Brain pericyte (primary cell): ENCODE results near the gene HOXC13.

Experiments
- DNase-seq: peaks from one replicate; pipeline ENCODE4 v3.0.0-alpha.2; 2012; ENCODE audit warnings: low read depth, low spot score

The HOXC13 gene

DNA sequence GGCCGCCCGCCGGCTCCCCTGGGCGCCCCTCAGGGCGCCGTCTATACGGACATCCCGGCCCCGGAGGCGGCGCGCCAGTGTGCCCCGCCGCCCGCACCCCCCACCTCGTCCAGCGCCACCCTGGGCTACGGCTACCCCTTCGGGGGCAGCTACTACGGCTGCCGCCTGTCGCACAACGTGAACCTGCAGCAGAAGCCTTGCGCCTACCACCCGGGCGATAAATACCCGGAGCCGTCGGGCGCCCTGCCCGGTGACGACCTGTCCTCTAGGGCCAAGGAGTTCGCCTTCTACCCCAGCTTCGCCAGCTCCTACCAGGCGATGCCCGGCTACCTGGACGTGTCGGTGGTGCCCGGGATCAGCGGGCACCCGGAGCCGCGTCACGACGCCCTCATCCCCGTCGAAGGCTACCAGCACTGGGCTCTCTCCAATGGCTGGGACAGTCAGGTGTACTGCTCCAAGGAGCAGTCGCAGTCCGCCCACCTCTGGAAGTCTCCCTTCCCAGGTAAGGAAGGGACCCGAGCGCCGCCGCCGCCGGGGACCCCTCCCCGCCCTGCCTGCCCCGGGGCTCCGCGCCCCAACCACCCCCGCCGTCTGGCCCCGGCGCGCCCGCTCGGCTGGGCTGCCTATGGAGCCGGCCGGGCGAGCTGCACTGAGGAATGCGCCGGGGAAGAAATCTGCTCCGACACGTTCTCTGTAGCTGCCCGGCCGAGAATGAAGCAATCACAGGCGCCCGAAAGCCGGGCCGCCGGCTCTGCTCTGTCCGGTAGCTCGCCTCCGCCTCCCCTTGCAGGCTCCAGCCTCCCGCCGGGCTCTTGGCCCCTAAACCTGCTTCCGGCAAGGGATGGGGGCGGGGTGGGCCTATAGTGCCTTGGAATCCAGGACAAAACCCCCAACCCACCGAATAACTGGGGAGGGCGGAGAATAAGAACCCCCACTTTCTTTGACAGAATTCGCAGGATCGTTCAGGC, 794 bp downstream of the HOXC13 start:
- no peak for DNase-seq

DNA sequence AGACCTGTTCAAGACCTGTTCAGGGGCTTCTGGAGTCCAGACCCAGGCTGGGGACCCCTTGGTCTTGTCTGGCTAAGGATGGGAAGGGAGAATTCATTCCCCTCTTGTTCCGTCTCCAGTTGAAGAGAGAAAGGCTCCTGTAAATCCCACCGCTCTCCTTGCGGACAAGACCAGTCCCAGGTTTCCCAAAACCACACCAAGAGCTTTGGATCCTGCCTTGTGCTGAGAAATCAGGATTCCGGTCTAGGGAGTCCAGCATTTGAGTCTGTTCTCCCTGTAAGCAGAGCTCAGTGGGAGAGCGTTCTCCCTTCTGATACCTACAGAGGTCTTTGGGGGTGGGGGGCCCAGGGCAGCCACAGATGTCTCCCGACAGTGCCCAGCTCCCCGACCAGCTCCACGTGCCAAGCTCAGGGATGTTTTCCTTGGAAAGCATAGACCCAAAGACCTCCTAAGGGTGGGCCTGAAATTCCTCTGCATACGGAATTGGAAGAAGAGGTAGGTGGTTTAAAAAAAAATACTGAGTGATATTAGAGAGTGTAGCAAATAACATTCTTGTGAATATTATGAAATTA, 1.9 kb downstream of the HOXC13 start:
- no peak for DNase-seq

DNA sequence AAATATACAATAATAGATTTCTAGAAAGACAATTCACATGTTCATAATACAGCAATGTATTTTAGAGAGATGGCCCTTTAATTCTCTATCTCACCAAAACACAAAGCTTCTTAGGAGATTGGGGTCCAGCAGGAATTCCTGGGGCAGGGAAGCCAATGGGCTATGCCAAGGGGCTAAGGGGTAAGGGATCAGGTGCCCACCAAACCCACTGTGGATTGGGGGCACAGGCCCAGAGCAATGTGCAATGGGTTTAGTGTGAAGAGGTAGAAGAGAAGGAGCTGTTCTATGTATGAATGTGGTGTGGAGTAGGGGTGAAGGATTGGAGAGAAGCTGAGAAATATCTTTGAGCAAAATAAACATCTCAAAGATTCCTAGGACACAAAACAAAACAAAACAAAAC, 2.6 kb downstream of the HOXC13 start:
- DNase-seq = no peak

DNA sequence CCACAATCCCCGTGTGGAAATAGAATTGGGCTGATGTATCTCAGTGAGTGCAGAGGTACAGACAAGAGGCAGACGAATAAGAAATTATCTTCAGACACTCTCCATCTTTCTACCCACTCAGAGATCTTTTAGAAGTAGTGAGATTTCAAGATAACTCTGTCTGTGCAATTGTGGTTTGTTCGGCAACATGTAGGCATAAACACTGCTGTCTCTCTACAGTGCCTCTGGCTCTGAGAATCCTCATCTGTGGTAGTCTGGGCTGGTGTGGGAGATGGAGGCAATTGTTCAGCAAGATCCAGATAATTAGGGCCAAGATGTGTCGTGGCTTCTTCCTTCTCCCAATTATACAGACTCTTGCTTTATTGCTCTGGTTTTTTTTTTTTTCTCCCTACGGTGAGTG, 3.1 kb downstream of the HOXC13 start:
- DNase-seq = no peak

DNA sequence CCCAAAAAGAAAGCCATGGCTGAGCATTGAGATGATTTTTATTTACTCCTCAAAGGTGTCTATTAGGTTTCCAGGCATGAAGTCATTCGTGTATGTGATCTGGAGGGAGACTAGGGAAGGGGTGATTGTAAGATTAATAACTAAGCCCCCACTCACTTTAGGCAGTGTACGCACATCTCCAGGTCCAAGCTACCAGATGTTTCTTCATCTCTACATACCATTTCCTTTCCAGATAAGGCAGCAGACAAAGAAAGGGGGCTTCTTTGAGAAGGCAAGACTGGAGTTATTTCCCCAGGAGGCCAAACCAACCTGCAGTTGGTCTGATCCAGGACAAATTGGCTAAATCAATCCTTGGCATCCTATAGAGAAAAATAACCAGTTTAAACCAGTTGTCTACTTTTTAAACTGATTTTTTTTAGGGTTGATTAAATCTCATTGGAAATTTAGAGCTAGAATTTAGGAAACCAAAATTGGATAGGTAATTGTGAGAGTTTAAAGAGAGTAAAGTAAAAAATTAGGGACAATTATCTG, 3.9 kb downstream of the HOXC13 start:
- DNase-seq = no peak

DNA sequence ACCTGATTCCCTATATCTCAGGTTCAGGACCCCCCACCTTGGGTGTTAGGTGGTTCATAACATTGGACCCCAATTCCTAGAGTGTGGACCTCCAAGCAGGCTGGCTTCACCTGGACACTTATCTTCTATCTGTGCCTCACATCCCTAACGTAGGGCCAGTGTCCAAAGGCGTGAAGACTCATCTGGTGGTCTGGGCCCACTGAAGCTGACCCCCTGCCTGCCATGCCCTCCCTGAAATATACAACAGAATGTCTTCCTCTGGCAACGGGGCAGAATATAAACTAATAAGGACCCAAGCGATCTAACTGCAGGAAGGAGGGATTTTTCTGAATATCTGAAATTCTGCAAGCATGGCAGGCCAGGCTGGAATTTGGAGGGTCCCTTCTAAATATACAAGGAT, 5.6 kb downstream of the HOXC13 start:
- no peak for DNase-seq

DNA sequence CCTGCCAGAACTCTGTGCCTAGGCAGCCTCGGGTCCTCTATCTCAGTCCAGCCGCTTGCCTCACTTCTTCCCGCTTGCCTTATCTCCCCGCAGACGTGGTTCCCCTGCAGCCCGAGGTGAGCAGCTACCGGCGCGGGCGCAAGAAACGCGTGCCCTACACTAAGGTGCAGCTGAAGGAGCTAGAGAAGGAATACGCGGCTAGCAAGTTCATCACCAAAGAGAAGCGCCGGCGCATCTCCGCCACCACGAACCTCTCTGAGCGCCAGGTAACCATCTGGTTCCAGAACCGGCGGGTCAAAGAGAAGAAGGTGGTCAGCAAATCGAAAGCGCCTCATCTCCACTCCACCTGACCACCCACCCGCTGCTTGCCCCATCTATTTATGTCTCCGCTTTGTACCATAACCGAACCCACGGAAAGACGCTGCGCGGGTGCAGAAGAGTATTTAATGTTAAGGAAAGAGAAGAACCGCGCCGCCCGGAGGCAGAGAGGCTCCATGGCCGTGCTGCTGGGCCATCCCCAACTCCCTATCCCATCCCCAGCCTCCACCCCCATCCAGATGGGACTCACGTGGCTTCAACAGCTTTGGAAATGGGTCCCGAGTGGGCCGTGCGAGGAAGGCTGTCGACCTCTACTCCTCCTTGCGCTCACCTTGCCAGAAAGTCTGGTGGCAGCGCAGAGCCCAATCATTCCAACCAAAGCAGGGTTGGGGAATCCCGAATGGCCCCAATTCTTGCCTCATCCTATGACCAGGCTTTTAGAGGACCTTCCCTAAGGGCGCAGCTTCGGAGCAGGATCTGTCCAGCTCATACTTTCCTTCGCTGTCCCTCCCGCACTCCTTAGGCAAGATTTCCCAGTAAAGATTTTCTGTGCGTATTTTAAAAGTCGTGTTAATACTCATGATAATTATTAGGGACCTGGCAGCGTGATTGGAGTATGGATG, 6.5 kb downstream of the HOXC13 start:
- no peak for DNase-seq

DNA sequence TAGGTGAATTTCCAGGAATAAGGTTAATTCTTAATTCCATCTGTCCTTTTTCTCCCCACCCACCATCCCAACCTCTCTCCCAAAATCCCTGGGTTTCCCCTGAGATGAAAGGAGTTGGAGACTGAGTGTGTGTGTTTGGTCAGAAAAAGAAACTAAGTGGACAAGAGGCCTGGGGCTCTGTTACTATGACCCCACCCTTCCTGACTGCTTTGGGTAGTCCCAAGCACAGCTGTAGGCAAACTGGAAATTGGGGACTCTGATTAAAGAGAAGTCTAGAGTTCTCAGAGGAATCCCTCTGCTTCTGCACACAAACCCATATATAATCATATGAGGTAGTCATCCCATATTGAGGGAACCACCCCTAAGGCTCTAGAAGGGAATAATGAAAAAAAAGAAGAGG, 9.1 kb downstream of the HOXC13 start:
- no peak for DNase-seq

DNA sequence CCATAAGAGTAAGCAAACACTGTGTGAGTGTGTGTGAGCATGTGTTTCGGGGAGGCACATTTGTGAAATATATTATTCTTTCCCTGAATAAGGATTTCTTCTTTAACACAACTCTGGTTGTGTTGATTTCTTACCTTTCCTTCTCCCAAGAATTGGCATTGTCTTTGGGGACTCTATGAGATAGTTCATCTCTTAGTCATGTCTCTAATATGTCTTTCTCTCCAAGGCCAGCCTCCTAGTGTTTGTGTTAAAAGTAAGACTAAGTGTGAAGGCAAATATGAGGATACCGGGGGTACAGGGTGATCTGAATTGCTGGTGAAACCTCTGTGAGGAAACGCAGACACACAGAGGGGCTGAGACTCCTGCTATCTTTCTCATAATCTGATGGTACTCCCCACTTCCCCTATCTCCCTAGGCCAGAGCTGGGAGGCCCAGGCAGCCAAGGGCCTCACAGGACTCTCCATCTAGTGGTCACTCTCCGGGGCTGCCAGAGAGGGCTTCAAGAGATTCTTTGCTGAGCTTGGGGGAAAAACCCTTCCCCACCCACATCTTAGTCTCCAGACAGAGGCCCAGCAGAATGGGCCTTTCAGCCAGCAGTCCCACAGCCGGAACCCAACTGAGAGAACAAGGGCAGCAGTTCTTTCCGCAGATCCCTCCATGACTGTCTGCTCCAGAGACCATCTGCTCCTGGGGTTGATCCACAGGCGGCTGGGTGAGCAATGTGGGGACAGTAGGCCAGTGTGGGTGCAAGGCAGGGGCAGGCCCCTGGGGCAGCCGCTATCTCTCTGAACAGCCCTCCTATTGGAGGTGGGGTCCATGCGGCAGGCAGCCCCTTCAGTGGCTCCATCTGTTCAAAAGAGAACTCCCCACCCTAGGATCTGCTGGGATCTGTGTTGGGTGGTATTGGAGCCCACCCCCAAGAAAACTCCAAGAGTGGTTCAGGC, 10.3 kb downstream of the HOXC13 start:
- no peak for DNase-seq

DNA sequence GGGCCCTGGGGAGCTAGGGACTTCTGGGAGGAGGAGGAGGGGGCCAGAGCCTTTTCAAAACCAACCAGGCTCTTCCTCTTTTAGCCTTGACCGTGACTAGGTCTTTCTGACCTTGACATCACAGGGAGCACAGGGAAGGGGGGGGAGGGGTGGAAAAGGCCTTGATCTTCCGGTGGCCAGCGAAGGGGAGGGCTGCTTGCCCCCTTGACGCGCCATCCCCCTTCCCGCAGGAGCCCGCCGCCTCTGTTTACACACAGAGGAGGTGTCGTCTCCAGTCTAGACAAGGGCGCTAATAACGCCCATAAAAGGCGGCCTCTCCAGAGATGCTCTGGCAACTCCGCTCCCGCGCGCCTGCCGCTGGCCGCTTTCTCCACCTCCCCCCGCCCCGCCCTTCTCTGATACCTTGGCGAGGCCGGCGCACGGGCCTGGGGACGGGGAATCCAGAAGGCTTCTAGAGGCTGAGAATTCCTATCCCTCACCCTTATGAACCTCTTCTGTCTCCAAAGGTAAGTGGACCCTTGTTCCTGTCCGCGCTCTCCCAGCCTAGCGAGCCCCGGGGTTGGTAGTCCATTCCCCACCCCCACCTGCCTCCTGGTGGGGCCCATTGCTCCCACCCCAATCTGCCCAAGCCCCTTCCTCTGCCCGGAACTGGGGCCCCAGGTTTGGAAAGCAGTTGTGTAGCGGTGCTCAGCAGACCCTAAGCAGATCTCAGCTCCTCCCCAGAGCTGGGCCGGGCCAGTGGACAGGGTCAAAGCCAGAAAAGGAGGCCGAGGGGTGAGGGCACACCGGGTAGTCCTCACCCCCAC, 11.2 kb downstream of the HOXC13 start:
- DNase-seq = no peak

DNA sequence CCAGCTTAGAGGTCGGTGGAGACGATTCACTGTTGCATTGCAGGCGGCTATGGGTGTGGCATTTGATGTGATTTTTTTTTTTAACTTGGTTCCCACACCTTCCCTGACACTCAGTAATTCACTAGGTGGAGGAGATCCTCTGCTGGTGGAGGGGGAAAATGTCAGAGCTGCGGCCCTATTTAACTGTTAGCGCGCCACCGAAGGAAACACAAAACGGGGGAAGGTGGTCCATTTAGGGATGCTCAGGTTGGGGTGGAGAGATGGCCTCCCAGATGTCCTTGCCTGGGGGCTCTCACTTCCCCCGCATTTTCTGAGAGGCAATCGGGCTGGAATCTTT, 11.8 kb downstream of the HOXC13 start:
- DNase-seq = no peak

DNA sequence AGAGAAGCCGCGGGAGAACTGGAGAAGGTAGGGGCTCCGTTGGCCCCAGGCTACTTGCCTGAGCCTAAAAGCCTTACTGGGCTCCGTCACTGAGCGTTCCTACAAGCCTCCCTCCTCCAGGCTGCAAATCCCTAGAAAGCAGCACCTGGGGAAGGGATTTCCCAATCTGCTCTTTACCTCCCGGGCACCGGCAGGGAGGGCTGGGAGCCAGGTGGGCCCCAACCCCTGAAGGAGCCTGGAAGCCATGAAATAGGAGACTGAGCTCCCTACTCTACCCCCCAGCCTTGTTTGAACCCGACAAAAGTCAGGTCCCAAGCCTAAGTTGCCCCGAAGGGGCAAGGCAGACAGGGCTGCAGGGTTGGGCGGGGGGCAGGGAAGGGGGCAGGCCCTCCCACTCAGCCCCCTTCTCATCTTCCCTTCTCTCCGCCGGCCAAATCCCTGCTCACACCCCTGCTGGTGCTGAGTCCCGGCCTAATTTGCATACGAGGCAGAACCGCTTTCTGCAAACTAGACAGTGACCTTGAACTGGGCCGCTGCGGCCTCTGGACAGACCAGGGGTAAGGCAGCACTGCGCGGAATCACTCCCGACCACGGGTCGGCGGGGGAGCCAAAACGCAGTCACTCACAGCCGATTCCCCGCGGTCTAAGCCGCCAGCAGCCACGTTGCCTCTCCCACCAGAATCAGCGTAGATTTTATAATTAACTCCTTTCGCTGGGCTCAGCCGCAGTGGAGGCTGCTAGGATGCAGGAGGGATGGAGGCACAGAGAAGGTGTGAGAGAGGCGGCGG, 12.4 kb downstream of the HOXC13 start:
- no peak for DNase-seq

DNA sequence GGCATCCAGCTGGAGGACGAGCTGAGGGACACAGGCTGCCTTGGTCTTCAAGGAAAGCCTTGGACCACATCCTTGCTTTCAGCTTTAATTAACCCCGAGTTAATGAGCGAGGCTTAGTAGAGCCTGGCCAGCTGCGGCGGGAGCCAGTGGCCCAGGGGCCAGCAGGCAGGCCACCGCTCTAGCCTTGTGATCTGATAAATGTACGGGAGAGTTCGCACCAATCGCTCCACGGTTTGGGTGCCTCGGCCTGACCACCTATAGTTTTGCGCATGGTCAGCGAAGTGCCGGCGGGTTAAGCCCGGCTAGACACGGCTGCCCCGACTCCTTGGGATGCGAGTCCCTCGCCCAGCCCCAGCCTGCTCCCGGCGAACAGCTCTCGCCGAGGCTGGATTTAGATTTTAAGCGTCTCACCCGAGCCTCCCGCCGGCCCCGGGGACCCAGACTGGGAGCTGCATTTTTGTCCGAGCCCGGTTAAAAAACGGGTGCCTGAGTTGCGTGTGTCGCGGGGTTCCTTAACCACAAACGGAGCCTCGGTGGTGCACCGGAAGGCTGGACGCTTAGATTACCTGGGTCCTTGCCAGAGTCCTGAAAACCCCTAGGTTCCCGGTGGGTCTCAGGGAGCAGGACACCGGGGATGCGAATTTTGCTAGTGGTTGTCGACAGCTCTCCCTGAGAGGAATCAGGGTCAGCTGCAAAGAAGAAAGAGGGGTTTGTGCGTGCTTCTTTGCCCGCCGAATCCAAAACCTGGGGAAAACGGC, 13.1 kb downstream of the HOXC13 start:
- no peak for DNase-seq

DNA sequence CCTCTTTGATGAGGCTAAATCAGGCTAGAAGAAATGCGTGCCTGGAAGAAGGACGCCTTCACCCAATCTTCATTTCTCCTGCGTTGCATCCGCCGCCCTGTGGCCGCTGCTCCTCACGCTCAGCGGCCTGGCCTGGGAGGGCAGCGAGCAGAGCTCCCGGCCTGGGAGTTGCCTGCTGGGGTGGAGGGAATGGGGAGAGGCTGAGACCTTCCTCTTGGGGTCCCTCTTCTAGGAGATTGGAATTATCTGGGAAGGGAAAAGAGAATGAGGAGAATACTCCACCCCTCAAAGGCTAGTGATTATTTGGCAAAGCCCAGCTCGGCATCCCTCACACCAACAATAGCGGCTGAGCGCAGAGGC, 13.7 kb downstream of the HOXC13 start:
- DNase-seq = no peak

DNA sequence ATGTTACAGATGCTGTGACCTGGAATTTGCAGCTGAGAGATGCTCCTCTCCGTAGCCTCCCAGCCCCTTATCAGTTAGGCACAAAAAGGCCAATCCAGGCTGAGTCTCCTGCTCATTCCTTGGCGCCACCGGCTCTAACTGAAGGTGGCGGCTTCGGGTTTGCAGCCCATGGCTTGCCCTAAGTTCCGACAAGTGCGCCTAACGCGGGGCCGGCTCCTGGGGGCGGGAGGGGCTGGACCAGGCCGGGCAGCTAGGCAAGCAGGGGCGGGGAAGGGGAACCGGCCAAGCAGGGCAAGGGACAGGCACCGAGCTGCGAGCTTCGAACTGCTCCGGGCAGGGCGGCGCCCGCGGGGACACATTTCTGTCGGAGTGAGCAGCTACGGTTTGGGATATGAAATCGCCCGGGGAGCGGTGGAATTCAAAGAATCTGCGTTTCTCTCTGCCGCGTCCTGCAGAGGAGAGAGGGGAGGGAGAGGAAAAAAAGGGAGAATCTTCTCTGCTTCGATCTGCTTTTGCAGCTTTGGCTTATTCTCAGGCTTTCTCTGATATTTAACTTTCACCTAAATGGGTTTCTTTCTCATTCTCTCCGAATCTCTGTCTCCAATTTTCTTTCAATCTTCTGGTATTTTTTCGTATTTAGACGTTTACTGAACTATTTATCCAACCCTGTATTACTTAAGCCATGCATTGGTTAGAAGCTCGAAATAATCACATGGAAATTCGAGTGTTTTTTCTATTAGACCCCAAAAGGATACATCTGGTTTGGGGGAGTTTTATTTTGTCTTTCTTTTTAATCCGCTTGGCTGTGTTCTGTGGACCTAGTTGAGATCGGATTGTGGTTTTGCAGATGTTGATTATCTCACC, 14.5 kb downstream of the HOXC13 start:
- no peak for DNase-seq

DNA sequence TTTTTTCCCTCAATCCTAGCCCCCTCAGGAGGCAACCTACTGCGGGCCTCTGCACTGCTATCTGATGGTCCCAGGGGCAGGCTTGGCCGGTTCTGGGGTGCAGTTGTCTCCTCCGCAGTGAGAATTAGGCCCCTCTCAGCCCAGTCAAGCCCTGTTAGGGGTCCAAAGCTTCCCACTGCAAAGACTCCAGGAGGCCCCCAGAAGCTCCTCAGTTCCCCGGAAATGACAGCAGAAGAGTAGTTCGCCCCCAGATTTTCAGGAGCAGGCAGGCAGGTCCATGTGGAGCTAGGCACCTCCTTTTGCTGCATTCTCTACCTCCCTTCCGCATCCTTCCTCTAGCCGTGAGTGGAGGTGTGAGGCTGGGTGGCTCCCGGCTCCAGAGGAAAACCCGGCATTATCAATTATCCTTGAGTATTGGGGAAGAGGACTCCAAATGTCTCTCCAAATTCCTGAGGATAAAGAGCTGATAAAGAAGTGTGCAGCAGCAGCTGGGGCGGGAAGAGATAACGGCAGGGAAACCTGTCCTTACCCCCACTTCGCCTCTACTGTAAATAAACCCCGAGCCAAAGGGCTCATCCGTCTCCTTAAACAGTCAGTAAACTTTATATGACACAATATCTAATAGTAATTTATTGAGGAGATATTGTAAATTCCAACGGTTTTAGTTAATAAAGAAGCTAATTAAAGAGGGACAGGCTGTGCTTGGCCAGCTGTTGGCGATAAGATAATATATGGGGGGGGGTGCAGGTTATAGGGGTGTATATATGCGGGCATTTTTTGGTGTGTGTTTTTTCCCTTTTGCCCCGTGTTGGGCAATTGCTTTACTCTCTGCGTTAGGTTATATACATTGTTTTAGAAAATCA, 15.4 kb downstream of the HOXC13 start:
- no peak for DNase-seq

DNA sequence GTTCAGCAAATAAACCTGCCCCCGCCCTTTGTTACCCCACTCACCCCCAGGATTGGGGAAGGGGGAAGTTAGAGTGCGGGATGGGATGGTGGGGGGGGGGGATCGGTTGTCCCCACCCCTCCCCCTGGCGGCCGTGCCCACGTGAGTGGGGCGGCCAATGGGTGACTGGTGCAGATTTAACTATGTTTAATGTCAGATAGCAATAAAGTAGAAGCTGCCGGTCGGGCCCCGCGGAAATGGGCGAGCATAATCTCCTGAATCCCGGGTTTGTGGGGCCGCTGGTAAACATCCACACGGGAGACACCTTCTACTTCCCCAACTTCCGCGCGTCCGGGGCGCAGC, 16.0 kb downstream of the HOXC13 start, which contains the start of gene HOXC12:
HOXC12 (plus strand) TSS at position 210 of the 342 bp plus-strand sequence; CDS start at position 237, 27 bp downstream.
- DNase-seq = no peak
